GM18868 (cell line): ENCODE results near the gene ZNF782.
A peak's percentile ranks its signal among the peaks of the same experiment; 100 is the strongest.
"Not testable (repeated sequence)": the region's sequence is repeated elsewhere in the genome, so short reads cannot be mapped to it uniquely, and the experiment has no call there.

Source experiments
- ATAC-seq: cut with Tn5 transposase; IDR thresholded peaks from one replicate; pipeline ENCODE4 v1.9.1; 2021; ENCODE audit warnings: mild to moderate bottlenecking, moderate library complexity; ENCODE audit not compliant: unreplicated experiment

Gene ZNF782

DNA sequence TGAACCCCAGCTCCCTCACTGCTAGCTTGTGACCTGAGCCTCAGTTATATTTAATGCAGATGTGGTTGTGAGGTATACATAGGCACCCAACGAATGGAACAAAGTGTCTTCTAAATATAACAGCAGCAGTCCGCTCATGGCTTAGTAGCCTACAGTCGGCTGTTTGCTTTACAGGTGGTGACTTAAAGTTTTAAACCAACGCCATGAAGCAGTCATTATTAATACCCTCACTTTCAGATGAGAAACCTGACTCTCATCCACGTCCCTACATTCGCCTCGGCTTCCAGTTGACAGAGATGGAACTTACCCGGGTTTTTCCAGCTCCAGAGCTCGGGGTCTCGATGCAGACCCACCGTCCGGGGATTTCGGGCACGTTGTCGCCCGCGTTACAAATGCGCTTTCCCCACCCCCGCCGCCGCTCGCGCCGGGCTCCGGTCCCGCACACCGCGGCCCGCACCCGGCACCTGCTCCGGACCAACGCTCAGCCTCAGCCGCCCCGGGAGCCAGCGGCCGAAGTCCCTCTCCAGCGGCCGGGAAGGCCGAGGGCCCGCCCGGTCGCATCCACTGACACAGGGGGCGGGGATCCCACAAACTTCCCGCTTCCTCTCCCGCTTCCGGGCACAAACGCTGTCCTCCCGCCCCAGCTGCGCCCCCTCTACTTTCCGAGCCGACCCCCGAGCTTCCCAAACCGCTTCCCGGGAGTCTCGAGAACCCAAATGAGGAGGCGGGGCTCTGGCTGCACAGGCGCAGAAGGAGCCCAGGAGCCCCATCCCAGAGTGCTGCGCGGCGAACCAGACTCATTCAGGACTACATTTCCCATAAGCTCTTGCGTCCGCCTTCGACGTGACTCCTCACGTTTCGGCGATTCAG is at the start of gene ZNF782:
ZNF782 (minus strand) TSS at position 734 of the 870 bp plus-strand sequence. CDS start 2,553 bp downstream, outside the sequence.
- ATAC-seq = peak; percentile 88

DNA sequence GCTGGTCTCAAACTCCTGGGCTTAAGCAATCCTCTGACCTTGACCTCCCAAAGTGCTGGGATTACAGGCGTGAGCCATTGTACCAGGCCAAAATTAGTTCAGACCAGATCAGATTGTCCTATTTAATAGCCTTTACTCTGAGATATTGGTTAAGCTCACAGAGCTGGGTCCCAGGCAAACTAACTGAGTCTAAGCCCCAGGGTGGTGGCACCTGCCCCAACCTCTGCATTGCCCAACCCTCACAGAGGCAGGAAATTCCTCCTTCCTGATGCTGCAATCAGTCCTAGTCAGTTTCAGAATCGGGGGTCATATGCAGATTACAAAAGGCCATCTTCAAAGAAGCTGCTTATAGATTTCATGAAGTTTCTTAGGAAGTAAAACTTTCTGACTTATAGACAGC is 45.7 kb upstream of the ZNF782 start:
- not testable (repeated sequence) for ATAC-seq

DNA sequence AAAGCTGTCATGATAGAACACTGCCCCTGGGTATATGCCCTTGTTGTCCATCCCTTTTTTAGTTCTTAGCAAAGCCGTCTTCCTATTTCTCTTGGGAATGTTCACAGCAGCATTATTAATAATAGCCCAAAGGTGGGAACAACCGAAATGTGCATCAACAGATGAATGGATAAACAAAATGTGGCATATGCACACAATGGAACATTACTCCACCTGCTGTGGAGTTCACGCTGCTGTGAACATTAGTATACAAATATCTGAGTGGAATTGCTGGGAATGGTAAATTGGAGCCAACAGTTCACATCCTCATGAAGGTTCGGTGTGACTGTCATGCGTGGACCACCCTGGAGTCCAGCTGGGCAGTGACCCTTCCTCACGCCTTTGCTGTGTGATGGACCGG is 37.8 kb upstream of the ZNF782 start:
- no peak for ATAC-seq

DNA sequence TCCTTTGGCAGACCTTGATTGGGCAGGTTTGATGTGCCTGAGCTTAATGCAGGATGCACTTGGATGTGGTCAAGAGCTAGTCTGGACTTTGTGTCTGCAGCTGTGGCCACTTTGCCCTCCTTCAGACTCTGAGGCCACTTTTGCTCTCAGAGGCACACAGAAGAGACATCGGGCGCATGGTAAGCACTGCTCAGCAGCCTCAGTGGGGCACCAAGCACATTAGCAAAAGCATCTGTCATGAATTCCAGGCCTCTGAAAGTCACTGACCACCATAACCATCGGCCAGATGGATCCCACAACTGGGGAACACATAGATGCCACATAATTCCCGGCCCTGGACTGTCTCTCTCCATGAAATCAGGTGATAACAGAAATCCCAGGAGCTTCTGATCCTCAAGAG is 34.3 kb upstream of the ZNF782 start:
- no peak for ATAC-seq

DNA sequence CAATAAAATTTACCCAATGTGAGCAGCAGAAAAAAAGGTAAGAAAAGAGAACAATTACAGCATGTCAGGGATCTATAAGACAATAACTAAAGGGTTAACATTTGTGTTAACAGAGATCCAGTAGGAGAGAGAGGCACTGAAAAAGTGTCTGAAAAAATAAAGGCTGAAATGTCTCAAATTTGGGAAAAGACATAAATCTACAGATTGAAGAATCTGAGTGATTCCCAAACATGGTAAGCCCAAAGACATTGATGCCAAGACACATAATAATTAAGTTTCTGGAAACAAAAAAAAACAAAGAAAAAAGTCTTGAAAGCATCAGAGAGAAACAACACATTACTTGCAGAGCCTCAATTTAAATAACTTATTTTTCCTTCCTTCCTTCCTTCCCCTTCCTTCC is 31.1 kb upstream of the ZNF782 start:
- ATAC-seq = no peak

DNA sequence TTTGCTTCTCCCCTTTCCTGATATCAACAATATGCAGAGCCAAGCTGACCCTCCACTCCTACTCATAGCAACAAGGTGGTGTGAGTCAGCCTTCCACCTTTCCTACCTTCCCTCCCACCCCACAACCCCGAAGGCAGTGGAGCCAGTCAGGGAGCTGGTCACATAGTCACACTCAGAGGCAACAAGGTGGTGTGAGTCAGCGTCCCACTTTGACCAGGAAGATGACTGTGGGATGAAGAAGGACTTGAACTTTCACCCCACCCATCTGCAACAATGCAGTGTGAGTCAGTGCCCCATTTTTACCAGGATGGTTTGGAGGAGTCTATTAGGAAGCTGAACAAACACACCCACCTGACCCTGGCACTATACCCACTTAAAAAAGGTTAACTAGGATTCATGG is 30.1 kb upstream of the ZNF782 start:
- ATAC-seq = no peak

DNA sequence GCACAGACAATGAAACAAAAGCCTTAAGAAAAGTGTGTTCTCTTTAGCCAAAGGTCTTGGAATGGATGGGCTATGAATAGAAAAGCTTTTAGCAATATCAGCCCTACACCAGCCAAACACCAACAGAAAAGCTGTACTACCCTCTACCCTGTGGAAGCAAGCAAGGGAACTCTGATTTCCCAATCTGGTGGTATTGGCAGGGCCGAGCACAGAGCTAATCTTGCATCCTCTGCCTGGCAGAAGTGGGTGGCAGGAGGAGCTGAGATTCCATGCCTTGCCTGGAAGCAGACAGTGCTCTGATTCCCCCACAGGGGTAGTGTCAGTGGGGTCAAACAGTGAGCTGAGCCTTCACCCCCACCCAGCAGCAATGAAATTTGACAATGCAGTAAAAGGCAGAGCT is 29.6 kb upstream of the ZNF782 start:
- no peak for ATAC-seq

DNA sequence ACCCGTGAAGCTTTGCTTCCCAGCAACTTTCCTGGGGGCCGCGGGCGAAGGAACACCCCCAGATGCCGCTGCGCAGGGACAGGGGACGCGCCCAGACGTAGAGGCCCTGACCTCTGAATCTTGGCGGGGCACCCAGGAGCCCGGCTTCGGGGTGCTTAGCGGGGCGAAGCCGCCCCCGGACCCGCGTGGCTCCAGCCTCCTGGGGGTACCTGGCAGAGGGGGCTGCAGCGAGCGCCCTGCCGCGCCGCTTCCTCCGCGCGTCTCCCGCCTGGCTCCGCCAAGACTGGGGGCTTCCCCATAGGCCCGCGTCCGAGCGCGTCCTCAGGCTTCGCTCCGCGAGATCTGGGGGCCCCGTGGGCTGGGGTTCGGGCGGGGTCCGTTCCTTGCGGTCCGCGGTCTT is 23.0 kb upstream of the ZNF782 start:
- ATAC-seq = no peak

DNA sequence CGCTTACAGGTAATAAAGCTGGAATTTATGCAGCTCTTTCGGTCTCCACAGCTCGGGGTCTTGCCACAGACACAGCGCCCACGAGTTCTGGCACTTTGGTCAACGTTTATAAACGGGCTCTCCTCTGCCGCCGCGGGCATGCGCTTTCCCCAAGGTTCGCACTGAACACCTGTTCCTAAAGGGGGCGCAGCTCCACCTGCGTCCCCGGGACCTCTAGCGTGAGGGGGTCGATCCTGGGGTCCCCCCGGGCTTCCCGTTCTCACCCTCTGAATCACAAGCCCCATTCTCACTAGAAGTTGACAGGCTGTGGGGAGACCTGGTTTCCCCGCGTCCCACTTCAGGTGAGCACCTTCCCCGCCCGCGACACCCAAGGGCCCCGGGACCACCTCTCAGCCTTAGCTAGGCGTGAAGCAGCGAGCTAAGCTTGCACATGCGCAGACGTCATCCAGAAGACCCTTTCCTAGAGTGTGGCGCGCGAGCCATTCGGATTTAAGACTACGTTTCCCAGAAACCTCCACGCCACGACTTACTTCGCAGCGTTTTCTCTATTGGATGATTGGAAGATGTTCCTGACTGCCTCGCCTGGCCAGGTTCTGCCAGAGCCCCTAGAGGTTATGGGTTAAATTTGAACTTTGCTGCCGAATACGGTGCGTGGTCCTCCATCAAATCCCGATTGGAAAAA is 21.3 kb upstream of the ZNF782 start:
- peak; percentile 44 for ATAC-seq

DNA sequence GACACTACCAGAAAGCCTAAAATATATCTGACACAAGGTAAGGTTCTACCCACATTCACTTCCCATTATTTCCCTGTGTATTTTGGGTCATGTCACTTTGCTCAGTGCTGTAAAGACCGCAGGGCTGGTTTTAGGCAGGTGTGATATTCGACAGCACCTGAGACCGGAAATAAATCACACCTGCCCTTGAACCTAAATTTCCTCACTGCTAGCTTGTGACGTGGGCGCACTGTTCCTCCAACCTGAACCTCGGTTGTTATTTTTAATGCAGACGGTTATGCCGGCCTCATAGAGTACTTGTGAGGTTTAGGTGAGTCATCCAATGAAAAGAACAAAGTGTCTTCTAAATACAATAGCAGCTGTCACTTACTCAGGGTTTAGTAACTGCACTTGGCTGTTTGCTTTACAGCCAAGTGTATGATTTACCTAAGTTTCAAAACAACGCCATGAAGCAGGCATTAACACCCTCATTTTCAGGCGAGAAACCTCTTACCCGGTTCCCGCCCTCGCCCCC is 20.7 kb upstream of the ZNF782 start:
- ATAC-seq = peak; percentile 73

DNA sequence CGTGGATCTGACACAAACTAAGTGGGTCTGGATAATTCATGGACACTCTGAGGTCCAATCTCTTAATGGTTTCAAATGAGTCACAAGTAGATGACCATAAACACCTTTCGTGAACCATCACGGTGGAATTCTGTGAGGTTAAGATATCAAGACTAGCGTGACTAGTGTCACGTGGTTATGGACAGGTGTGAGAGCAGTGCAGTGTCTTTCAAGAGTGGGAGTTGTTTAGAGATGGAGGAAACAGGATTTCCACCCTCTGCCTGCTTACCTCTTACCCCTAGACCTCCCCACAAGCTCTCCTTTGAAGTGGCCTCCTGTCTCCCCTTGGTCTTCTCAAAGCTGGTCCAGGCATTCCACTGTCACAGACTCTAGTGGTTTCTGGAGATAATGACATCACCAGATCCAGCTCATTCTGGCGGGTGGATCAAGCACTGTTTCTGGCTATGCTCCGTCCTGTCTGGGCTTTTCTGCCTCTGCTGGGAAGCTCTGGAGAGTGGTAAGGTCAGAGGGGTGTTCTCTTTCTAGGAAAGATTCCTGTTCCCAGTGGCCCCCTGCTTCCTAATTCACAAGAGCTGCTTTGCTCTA is 20.0 kb upstream of the ZNF782 start:
- no peak for ATAC-seq

DNA sequence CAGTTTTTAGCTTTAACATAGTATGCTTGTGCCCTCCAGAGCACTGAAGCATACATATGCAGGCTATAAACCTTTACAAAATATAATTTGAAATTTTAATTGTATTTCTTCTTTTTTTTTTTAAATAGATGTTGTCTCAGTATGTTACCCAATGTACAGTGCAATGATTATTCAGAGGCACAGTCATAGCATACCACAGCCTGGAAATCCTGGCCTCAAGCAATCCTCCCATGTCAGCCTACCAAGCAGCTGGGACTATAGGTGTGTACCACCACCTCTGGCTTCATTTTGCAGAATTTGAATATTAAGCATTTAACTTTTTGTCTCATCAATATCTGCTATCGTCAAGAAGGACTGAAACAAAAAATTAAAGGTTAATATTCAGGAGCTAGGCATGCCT is 16.9 kb upstream of the ZNF782 start:
- ATAC-seq = no peak

DNA sequence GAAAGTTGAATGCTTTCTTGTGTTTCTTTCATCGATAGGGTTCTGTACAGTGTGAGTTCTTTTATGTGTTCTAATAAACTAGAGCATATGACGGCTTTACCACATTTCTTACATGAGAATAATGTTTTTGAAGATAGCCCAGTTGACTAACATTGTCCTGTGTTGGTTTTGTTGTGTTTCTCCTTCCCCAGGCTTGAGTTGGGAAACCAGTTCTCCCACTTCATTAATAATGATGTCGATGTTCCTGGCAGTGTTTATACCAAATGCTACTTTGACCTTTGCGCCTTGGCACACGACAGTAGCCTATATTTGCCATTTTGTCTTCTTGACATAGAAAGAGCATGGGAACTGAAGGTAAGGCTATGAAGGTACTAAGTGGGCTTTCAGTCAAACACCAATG is 14.4 kb upstream of the ZNF782 start:
- ATAC-seq = no peak

DNA sequence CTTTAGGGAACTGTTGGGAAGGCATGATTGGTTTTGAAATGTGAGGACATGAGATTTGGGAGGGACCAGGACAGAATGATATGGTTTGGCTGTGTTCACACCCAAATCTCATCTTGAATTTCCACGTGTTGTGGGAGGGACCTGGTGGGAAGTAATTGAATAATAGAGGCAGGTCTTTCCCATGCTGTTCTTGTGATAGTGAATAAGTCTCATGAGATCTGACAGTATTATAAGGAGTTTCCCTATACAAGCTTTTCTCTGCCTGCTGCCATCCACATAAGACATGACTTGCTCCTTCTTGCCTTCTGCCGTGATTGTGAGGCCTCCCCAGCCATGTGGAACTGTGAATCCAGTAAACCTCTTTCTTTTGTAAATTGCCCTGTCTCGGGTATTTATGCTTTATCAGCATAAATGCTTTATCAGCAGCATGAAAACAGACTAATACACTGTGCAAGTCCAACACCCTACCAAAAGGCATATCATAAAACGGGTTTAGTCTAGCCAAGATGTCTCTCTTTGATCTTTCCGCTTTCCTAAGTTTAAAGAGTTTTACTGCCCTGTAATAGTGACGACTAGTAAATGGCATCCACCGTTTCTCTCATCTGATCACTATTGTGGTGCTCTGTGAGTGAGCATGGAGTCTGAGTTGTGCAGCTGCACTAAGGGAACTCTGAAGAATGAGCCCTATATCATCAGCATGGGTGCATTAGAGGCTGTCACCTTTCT is 12.9 kb upstream of the ZNF782 start:
- no peak for ATAC-seq

DNA sequence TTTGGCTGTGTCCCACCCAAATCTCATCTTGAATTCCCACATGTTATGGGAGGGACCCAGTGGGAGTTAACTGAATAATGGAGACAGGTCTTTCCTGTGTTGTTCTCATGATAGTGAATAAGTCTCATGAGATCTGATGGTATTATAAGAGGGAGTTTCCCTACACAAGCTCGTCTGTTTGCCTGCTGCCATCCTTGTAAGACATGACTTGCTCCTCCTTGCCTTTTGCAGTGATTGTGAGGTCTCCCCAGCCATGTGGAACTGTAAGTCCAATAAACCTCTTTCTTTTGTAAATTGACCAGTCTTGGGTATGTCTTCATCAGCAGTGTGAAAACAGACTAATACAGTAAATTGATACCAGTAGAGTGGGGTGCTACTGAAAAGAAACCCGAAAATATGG is 10.9 kb upstream of the ZNF782 start:
- not testable (repeated sequence) for ATAC-seq

DNA sequence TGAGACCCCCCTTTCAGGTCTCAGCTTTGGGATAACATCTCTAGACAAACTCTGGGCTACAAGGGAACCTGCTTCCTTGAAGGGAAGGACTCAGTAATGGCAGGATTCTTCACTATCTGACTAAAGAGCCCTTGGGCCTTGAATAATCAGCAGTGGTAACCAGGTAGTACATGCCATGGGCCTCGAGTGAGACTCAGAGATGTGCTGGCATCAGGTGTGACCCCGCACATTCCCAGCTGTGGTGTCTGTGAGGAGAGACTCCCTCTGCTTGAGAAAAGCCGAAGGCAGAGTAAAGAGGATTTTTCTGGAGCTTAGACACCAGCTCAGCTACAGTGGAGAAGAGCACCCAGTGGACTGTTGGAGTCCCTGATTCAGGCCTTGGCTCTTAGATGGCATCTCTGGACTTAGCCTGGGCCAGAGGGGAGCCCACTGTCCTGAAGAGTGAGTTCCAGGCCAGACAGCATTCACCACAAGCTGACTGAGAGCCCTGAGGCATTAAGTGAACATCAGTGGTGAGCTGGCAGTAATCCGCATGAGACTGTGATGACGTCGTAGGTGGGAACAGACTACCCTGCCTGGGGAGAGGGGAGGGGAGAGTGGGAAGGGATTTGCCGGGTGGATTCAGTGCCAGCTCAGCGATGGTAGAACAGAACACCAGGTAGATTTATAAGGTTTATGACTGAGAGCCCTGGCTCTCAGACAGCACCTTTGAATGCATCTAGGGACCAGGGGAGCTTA is 5.3 kb upstream of the ZNF782 start:
- no peak for ATAC-seq

DNA sequence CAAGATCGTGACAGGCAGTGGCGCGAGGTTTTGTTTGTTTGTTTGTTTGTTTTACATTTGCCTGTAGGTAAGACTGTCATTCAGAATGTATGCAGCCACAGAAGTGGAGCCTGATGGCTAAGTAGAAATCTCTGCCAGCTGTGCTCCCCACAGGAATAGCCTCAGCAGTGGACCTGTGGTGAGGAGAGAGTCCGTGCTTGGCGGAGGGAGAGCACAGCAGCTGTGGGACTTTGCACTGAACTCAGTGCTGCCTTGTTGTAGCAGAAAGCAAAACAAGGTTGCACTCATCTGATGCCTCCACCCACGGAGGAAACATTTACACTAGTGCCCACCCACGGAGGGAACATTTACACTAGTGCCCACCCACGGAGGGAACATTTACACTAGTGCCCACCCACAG is 4.4 kb upstream of the ZNF782 start:
- no peak for ATAC-seq

DNA sequence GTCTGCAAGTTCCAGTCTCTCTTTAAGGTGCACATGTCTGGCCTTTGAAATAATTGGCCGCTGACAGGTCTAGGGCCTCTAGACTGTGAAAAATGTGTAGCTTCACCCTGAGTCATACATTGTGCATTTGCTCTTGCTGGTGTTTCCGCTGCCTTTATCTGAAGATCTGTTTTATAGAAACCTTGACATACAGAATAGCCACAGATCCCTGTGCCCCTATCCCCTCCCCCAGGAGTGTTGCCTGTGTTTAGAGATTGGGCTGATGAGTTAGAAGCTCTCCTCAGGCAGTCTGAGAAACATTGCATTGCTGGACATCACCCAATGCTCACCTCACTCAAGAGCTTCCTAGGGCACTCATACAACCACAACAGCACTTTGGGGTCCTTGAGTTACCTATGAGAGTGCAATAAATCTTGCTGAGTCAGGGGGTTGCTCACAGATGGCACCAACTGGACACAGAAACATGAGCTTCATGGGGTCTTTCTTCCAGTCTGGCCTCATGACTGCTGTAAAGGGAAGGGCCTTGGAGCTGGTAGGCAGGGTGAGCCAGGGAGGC is 3.8 kb upstream of the ZNF782 start:
- ATAC-seq = no peak

DNA sequence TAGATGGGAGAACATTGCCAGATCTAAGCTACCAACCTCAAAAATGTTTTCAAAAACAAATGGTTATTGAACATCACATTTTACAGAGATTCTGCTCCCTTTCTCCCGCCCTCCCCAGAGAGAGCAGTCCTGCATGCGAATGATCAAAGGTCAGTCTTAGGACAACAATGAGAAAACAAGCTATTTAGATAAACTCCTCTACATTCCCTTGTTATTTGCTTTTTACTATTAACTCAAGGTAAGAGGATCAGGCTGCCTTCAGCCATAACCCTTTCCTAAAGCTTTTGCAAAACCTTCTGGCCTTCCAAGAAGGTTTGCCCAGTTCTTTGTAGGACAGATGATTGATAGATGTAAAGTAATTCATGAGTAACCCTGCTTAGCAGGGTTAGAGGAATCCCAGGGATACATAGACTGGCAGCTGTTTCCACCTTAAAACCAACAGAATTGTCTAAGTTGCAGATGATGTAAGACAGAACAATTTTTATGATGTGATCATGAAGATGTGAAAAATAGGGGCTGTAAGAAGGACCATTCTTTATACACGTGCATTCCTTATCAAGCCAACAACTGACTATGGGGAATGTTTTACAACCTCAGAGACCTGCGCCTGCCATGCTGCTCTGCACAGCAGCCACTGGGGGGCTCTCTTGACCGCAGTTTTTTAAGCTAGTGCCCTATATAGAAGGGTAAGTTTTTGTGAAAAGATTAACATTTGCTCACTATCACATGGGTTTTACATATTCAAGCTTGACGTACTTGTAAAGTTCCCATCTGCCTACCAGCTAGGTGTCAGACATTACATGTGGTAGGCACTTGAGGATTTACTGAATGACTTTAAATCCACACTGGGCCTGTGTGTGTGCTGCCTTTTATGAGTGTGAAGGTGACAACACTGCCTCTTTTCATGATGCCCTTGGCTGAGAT is 2.3 kb upstream of the ZNF782 start:
- ATAC-seq = peak; percentile 54
